K562 (cell line): ENCODE measurements around the gene POLG. TPM values are rescaled to one million over a fixed set of nuclear protein-coding genes. Genes with fewer than 3 reads are reported as not detected.

ENCODE experiments used
- ATAC-seq: fragments of 200-7000 bp; cut with Tn5 transposase; 3 replicates; pipeline ENCODE4 v1.9.1; 2020; ENCODE audit warnings: moderate library complexity
- BruUV-seq: library from RNA; stranded (reverse); fragments of 400-500 nt; replicated peaks from 2 replicates; lab custom pipeline; 2021; lab: Mats Ljungman, UMichigan
- CTCF ChIA-PET: fragments of 300-600 bp; formaldehyde crosslinking; extraction: SDS; loops from one replicate; lab custom pipeline; 2021; ENCODE audit warnings: low intra/inter-chr PET ratio; lab: Yijun Ruan, JAX
- POLR2A ChIA-PET: fragments of 300-600, 350-650 bp; sonication (Branson Sonifier 250); formaldehyde crosslinking; extraction: SDS; loops from one replicate; lab custom pipeline; 2021; ENCODE audit warnings: antibody characterized with exemption, inconsistent platforms; lab: Yijun Ruan, JAX
- DNase-seq, 4 experiments: peaks; one replicate each; pipeline versions ENCODE4 v3.0.0 to v3.0.0-alpha.2; 2011 to 2018; ENCODE audit warnings: low spot score in 3 of 4, mixed read lengths in 3 of 4; ENCODE audit errors: extremely low read depth in 1 of 4
- FAIRE-seq: peaks from 2 replicates; lab custom pipeline; 2011; peaks lifted over from hg19 to GRCh38; lab: Jason Lieb, UNC
- H2AFZ ChIP-seq: 2 replicates; pipeline ENCODE4 v1.6.0; 2011; ENCODE audit warnings: low read depth, low read length, control low read depth, inconsistent platforms
- H3K27ac ChIP-seq: fragments of 200-600 bp; 3 replicates; pipeline ENCODE4 v1.8.0; 2011; ENCODE audit warnings: low read depth, mild to moderate bottlenecking, control low read depth, inconsistent platforms, low read length, moderate library complexity, mixed read lengths; ENCODE audit errors: extremely low read depth
- H3K27me3 ChIP-seq, 2 experiments: fragments of 300-600 bp in 1 of 2; 2 replicates in 1 of 2; 3 replicates in 1 of 2; pipeline versions ENCODE4 v1.6.0 to v1.8.0; 2011; ENCODE audit warnings: inconsistent platforms in 2 of 2, low read length in 2 of 2, mild to moderate bottlenecking in 1 of 2, mixed read lengths in 1 of 2, moderate library complexity in 1 of 2; ENCODE audit not compliant: control insufficient read depth in 2 of 2, insufficient read depth in 2 of 2
- H3K36me3 ChIP-seq: fragments of 300-600 bp; 3 replicates; pipeline ENCODE4 v1.8.0; 2011; ENCODE audit warnings: mild to moderate bottlenecking, low read length, inconsistent platforms; ENCODE audit not compliant: control insufficient read depth, insufficient read depth
- H3K4me1 ChIP-seq, 2 experiments: fragments of 200-600 bp in 1 of 2; replicated peaks in 1 of 2; 2 replicates in 1 of 2; 3 replicates in 1 of 2; pipeline versions ENCODE4 v1.5.1 to v1.8.0; 2011; ENCODE audit warnings: inconsistent platforms in 2 of 2, low read length in 2 of 2, mild to moderate bottlenecking in 1 of 2, mixed read lengths in 1 of 2, moderate library complexity in 1 of 2; ENCODE audit not compliant: control insufficient read depth in 2 of 2, insufficient read depth in 2 of 2
- H3K4me2 ChIP-seq: 2 replicates; pipeline ENCODE4 v1.6.1; 2011; ENCODE audit warnings: low read length, control low read depth, inconsistent platforms, mixed read lengths; ENCODE audit not compliant: insufficient read depth
- H3K4me3 ChIP-seq: fragments of 200-600 bp; sonication (generic), shearing (Covaris generic); 2 replicates; pipeline ENCODE4 v1.5.1; 2016; ENCODE audit warnings: control low read depth, inconsistent platforms
- H3K79me2 ChIP-seq: fragments of 200-600 bp; 3 replicates; pipeline ENCODE4 v1.8.0; 2011; ENCODE audit warnings: low read length, inconsistent platforms; ENCODE audit not compliant: control insufficient read depth, insufficient read depth
- H3K9ac ChIP-seq, 2 experiments: 2 replicates each; pipeline versions ENCODE4 v1.6.0 to v1.6.1; 2011; ENCODE audit warnings: low read depth in 2 of 2, low read length in 2 of 2, control low read depth in 1 of 2, inconsistent platforms in 1 of 2, mild to moderate bottlenecking in 1 of 2, mixed read lengths in 1 of 2; ENCODE audit not compliant: insufficient read depth in 1 of 2
- H3K9me1 ChIP-seq: one replicate; pipeline ENCODE4 v1.6.0; 2011; ENCODE audit warnings: inconsistent platforms, mild to moderate bottlenecking, low read length, moderate library complexity; ENCODE audit not compliant: control insufficient read depth, insufficient read depth
- H3K9me3 ChIP-seq: replicated peaks from 2 replicates; pipeline ENCODE4 v1.5.1; 2011; ENCODE audit warnings: low read depth, low read length, inconsistent platforms; ENCODE audit not compliant: control insufficient read depth, insufficient read depth
- H4K20me1 ChIP-seq: replicated peaks from 2 replicates; pipeline ENCODE4 v1.6.1; 2011; ENCODE audit warnings: low read length, inconsistent platforms, mixed read lengths; ENCODE audit not compliant: control insufficient read depth, insufficient read depth
- BDP1 ChIP-seq: IDR thresholded peaks from 3 replicates; pipeline ENCODE4 v1.6.1; 2011; ENCODE audit not compliant: insufficient read length, insufficient read depth
- CCNT2 ChIP-seq: IDR thresholded peaks from 2 replicates; pipeline ENCODE4 v1.6.1; 2011; ENCODE audit warnings: borderline replicate concordance, low read depth, mild to moderate bottlenecking, moderate library complexity, mixed read lengths, low read length; ENCODE audit not compliant: insufficient read length; ENCODE audit errors: extremely low read depth
- HNRNPLL ChIP-seq: fragments of 200-400 bp; formaldehyde crosslinking; IDR thresholded peaks from 2 replicates; pipeline ENCODE4 v1.6.1; 2017; ENCODE audit warnings: low read length, low read depth, mild to moderate bottlenecking; ENCODE audit not compliant: poor library complexity, severe bottlenecking
- MAZ ChIP-seq, 2 experiments: fragments of 450-650 bp in 1 of 2; sonication (generic) in 1 of 2; formaldehyde crosslinking; IDR thresholded peaks in 1 of 2; conservative IDR thresholded peaks in 1 of 2; 2 replicates each; pipeline versions ENCODE4 v1.4.0 to v1.5.0; 2020; ENCODE audit warnings: mild to moderate bottlenecking in 1 of 2, missing genetic modification reagents in 1 of 2
- MEIS2 ChIP-seq: fragments of 450-650 bp; IDR thresholded peaks from 2 replicates; pipeline ENCODE4 v1.6.1; 2014; ENCODE audit warnings: mild to moderate bottlenecking; ENCODE audit not compliant: partially characterized antibody
- MTA2 ChIP-seq: fragments of 450-650 bp; IDR thresholded peaks from 2 replicates; pipeline ENCODE4 v1.6.1; 2016; ENCODE audit warnings: low read depth
- NFIC ChIP-seq: fragments of 450-650 bp; IDR thresholded peaks from 2 replicates; pipeline ENCODE4 v1.6.1; 2017; ENCODE audit warnings: mild to moderate bottlenecking, inconsistent platforms
- POLR2A ChIP-seq: fragments of 450-650 bp; conservative IDR thresholded peaks from 2 replicates; pipeline ENCODE4 v1.6.1; 2016
- POLR2AphosphoS5 ChIP-seq: IDR thresholded peaks from 2 replicates; pipeline ENCODE4 v1.6.1; 2011; ENCODE audit warnings: mild to moderate bottlenecking, low read depth, low read length, moderate library complexity; ENCODE audit not compliant: control insufficient read depth, insufficient read depth
- RFX1 ChIP-seq: fragments of 450-650 bp; IDR thresholded peaks from 2 replicates; pipeline ENCODE4 v1.6.1; 2016; ENCODE audit warnings: mild to moderate bottlenecking, moderate library complexity
- TAL1 ChIP-seq: fragments of 450-650 bp; IDR thresholded peaks from 2 replicates; pipeline ENCODE4 v1.6.1; 2016; ENCODE audit warnings: mild to moderate bottlenecking
- ZNF384 ChIP-seq: IDR thresholded peaks from 2 replicates; pipeline ENCODE4 v1.6.1; 2012; ENCODE audit warnings: low read depth, low read length, improper control_type of control experiment
- WGBS: fragments of 100-300 bp; shearing (Covaris generic); methylation state at CpG from one replicate; pipeline ENCODE4 v1.1.6; 2016; ENCODE audit warnings: low coverage, mixed read lengths; ENCODE audit not compliant: insufficient coverage; ENCODE audit errors: missing lambda C conversion rate; 5-methylcytosine and 5-hydroxymethylcytosine counted together
- in situ Hi-C: fragments of 300-500 bp; cut with MboI; formaldehyde crosslinking; loops from 4 replicates; pipeline ENCODE4 v1.15.0; 2018; ENCODE audit warnings: inconsistent platforms, mixed read lengths
- intact Hi-C: fragments of 100-400 bp; cut with micrococcal nuclease; formaldehyde crosslinking; loops from 2 replicates; pipeline ENCODE4 v1.14.2; 2022
- polyA plus RNA-seq, 8 experiments: library from polyadenylated mRNA; depleted of rRNA in 4 of 8; stranded (reverse) in 5 of 8; unstranded in 3 of 8; fragments of >200 nt; fragmentation: Nextera tagmentation in 2 of 8; fragmentation: Illumina TruSeq in 1 of 8; extraction: Ambion mirVana in 2 of 8; extraction: Trizol in 1 of 8; gene quantifications; 2 replicates each; pipeline versions ENCODE4 v1.2.1 to v1.2.3, GENCODE V29; 2011 to 2014; ENCODE audit warnings: inconsistent platforms in 1 of 8, missing spikeins in 1 of 8
- total RNA-seq, 7 experiments: library from RNA; depleted of rRNA in 6 of 7; stranded (reverse); fragments of >200 nt in 6 of 7; fragmentation: Illumina TruSeq in 2 of 7; extraction: Trizol in 2 of 7; gene quantifications; 2 replicates each; pipeline versions ENCODE4 v1.2.1 to v1.2.3, GENCODE V29; 2011 to 2021; ENCODE audit warnings: low replicate concordance in 1 of 7
- TF ChIP-seq, protein P1 (sequence below): fragments of 150-350 bp; conservative IDR thresholded peaks from 2 replicates; pipeline ENCODE4 v1.6.1; 2014; ENCODE audit warnings: low read length
- TF ChIP-seq, protein P2 (sequence below): fragments of 450-650 bp; formaldehyde crosslinking; IDR thresholded peaks from 2 replicates; pipeline ENCODE4 v1.4.0; 2022; ENCODE audit warnings: mild to moderate bottlenecking, moderate library complexity
- TF ChIP-seq, protein P3 (sequence below), 2 experiments: fragments of 450-650 bp in 1 of 2; sonication (generic) in 1 of 2; formaldehyde crosslinking; conservative IDR thresholded peaks; 2 replicates each; pipeline versions ENCODE4 v1.4.0 to v1.8.1; 2020 to 2022; ENCODE audit warnings: mild to moderate bottlenecking in 1 of 2, missing genetic modification reagents in 1 of 2

Gene POLG
- total and polyA plus RNA-seq, 9 of the 15 experiments (the other 6 are each of a cell fraction or from before 2014, with no cell fraction given) = 15.2 to 83.8 (median 38.6) TPM

DNA sequence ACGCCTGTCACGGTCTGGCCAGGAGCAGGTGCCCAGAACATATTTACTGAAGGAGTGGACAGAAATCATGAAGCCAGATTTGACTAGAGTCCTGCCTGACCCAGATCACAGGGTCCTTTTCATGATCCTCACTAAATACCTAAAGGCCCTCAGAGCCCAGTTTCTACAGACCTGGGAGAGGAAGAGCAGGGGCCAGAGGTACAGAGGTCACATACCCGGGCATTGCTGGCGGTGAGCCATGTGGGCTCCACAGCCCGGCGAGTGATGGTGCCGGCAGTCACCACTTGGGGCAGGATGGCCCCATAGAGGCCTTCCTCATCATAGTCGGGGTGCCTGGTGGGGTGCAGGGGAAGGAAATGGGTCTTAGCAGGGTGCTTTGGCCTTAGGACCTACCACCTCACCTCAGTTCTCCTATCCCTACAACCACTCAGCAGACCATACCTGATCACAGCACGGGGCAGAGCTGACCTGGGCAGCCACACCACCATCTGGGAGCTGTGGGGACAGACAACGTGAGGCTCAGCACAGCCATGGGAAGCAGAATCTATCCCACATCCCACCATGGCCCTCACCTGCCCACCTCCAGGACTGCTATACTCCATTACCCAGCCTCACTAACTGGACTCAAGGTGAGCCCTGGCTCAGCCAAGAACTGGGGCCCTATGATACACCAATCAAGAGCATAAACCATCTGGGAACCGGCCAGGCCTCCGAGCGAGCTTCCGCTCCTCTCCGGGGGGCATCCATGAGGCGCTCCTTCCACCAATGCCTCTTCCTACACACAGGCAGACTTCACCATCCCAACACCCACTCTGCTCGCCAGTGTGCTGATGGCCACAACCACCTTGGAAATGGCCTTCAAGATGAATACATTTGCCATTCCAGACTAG is 12.9 kb downstream of the POLG start:
- Histone ChIP-seq H2AFZ (no peak overlapping the region), H3K4me2 (no peak overlapping the region), H3K9me1 (no peaks in the 10 kb centered on the region), H3K4me3 (no peak overlapping the region), H3K79me2 (no peaks in the 10 kb centered on the region), H3K9ac (no peak overlapping the region), H3K9me3 (no peaks in the 10 kb centered on the region), H3K4me1 (peaks cover 0 to 3% of the 10 kb centered on the region in 2 experiments; a peak in 1 of 5 replicates), H4K20me1 (peaks cover 6% of the 10 kb centered on the region; the same call in 1 of the 2 replicates), H3K36me3 (peaks cover 99% of the 10 kb centered on the region), H3K27me3 (no peaks in the 10 kb centered on the region), H3K27ac (no peak overlapping the region; the same call in 2 of the 3 replicates)
- ChIA-PET POLR2A (interaction anchor here (0.5 to 1.5 kb wide), 6 partner anchors 9 to 157 kb away, joined by 3 to 6 read pairs (median 4); partner anchors contain the start of gene POLG), CTCF (no interaction called here)
- no peak for TF ChIP-seq TAL1
- TF ChIP-seq MTA2 = no peak
- no peak for TF ChIP-seq HNRNPLL
- no peak for TF ChIP-seq MAZ (CRISPR knock-in tag; conservative IDR thresholded peaks at IDR 0.05 in 1 of 2, IDR thresholded peaks at IDR 0.05 in 1 of 2)
- 0 out of 2 replicates have a peak, but pooled peaks have one; percentile 12 for TF ChIP-seq POLR2A
- no peak for TF ChIP-seq ZNF384
- peak; percentile 33; the same call in 1 of the 2 replicates for TF ChIP-seq NFIC
- TF ChIP-seq BDP1 = no peak
- no peak for TF ChIP-seq RFX1
- TF ChIP-seq, protein P1, sequence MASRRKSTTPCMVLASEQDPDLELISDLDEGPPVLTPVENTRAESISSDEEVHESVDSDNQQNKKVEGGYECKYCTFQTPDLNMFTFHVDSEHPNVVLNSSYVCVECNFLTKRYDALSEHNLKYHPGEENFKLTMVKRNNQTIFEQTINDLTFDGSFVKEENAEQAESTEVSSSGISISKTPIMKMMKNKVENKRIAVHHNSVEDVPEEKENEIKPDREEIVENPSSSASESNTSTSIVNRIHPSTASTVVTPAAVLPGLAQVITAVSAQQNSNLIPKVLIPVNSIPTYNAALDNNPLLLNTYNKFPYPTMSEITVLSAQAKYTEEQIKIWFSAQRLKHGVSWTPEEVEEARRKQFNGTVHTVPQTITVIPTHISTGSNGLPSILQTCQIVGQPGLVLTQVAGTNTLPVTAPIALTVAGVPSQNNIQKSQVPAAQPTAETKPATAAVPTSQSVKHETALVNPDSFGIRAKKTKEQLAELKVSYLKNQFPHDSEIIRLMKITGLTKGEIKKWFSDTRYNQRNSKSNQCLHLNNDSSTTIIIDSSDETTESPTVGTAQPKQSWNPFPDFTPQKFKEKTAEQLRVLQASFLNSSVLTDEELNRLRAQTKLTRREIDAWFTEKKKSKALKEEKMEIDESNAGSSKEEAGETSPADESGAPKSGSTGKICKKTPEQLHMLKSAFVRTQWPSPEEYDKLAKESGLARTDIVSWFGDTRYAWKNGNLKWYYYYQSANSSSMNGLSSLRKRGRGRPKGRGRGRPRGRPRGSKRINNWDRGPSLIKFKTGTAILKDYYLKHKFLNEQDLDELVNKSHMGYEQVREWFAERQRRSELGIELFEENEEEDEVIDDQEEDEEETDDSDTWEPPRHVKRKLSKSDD = no peak
- TF ChIP-seq CCNT2 = no peak
- TF ChIP-seq, protein P2, sequence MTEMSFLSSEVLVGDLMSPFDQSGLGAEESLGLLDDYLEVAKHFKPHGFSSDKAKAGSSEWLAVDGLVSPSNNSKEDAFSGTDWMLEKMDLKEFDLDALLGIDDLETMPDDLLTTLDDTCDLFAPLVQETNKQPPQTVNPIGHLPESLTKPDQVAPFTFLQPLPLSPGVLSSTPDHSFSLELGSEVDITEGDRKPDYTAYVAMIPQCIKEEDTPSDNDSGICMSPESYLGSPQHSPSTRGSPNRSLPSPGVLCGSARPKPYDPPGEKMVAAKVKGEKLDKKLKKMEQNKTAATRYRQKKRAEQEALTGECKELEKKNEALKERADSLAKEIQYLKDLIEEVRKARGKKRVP = no peak
- TF ChIP-seq MEIS2 = no peak
- TF ChIP-seq, protein P3, sequence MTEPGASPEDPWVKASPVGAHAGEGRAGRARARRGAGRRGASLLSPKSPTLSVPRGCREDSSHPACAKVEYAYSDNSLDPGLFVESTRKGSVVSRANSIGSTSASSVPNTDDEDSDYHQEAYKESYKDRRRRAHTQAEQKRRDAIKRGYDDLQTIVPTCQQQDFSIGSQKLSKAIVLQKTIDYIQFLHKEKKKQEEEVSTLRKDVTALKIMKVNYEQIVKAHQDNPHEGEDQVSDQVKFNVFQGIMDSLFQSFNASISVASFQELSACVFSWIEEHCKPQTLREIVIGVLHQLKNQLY (CRISPR knock-in tag; conservative IDR thresholded peaks at IDR 0.05) = no peak
- no peak for TF ChIP-seq POLR2AphosphoS5
- in situ Hi-C loops = no loop called here
- FAIRE-seq (no peak), DNase-seq (no peak), ATAC-seq (no peak; the same call in 2 of the 3 replicates)
- WGBS = 89% methylated on average over 17 of the region's 17 CpGs
- intact Hi-C loops = no loop called here
- BruUV-seq = no TSS peak
